ENCODE results near the gene TSPOAP1. TPM values are rescaled to one million over a fixed set of nuclear protein-coding genes. Genes with fewer than 3 reads are reported as not detected.
A peak's percentile ranks its signal among the peaks of the same experiment; 100 is the strongest.

Gene TSPOAP1
- total and polyA plus RNA-seq, 10 of the 15 experiments (the other 5 are each of a cell fraction or from before 2014, with no cell fraction given): 0.58 to 16.4 (median 4.2) TPM; not detected in 1

- H2AFZ ChIP-seq (ENCODE audit: control insufficient read depth, low read depth, low read length): peak overlapping the region; percentile 59
Observed at GRCh38 chr17:58303971-58304749, 24.4 kb downstream of the TSPOAP1 start.

More at GRCh38 chr17:58303971-58304749, 24.4 kb downstream of the TSPOAP1 start:
- no peak overlapping the region for H3K4me2 ChIP-seq (ENCODE audit: control insufficient read depth, insufficient read depth)
- no peaks in the 10 kb centered on the region for H3K79me2 ChIP-seq (ENCODE audit: control insufficient read depth, insufficient read depth, low read length)
- H3K9ac ChIP-seq (ENCODE audit: control insufficient read depth, insufficient read depth, low read length): no peak overlapping the region
- WGBS (ENCODE audit: insufficient coverage, insufficient replicate concordance, low lambda C conversion rate, missing lambda C conversion rate): 27% methylated on average over 10 of the region's 10 CpGs
- ChIA-PET RAD21 (ENCODE audit: unreplicated experiment) (interaction anchor here (1.2 to 3.0 kb wide), 7 partner anchors 9 to 144 kb away, joined by 3 to 27 read pairs (median 5); partner anchors contain the start of genes RNF43 and SUPT4H1), CTCF (interaction anchor here (0.6 to 7.1 kb wide), 30 partner anchors 9 to 164 kb away, joined by 3 to 56 read pairs (median 5); partner anchors contain the start of genes RNF43, SUPT4H1 and TSPOAP1), SMC1A (ENCODE audit: uncharacterized antibody, unreplicated experiment) (interaction anchor here (0.6 to 2.8 kb wide), 11 partner anchors 13 to 1466 kb away, joined by 3 to 13 read pairs (median 3); partner anchors contain the start of genes RNF43 and SUPT4H1), POLR2A (interaction anchor here (1.8 kb wide), 1 partner anchor 113 kb away, joined by 5 read pairs; the partner anchor contains the start of gene RNF43)
- H3K36me3 ChIP-seq (ENCODE audit: control insufficient read depth in 2 of 2, insufficient read depth in 2 of 2, low read length in 1 of 2): no peaks in the 10 kb centered on the region
- ATAC-seq (peak; percentile 95), FAIRE-seq (peak; percentile 61), DNase-seq (ENCODE audit: low read depth, low spot score) (no peak)
- intact Hi-C loops (cut with micrococcal nuclease; ENCODE audit: unreplicated experiment): loop anchor here (1.0 kb wide), 1 partner anchor 143 kb away; no protein-coding TSS in a partner anchor
- H3K27me3 ChIP-seq (replicated peaks in 1 of 2; ENCODE audit: control insufficient read depth in 2 of 2, insufficient read depth in 2 of 2, low read length in 1 of 2): no peaks in the 10 kb centered on the region; a peak in 1 of 4 replicates
- TF ChIP-seq SMC3 (IDR thresholded peaks at IDR 0.05; ENCODE audit: borderline replicate concordance, low read length): peak; percentile 95
- no peak for TF ChIP-seq NFIC (IDR thresholded peaks at IDR 0.05; ENCODE audit: low read depth, low read length)
- no peak for TF ChIP-seq ZNF207 (IDR thresholded peaks at IDR 0.05; ENCODE audit: borderline replicate concordance)
- TF ChIP-seq CBFB (IDR thresholded peaks at IDR 0.05; ENCODE audit: low read depth): no peak
- no peak for TF ChIP-seq MYB (IDR thresholded peaks at IDR 0.05; ENCODE audit: borderline replicate concordance, low read depth, low read length)
- TF ChIP-seq SIX5 (IDR thresholded peaks at IDR 0.05; ENCODE audit: low read depth, low read length, severe bottlenecking): no peak
- TF ChIP-seq MAX (IDR thresholded peaks at IDR 0.05; ENCODE audit: low read depth, low read length): no peak
- TF ChIP-seq IKZF1 (conservative IDR thresholded peaks at IDR 0.05): 0 out of 2 replicates have a peak, but pooled peaks have one; percentile 22
- TF ChIP-seq DPF2 (IDR thresholded peaks at IDR 0.05): no peak
- TF ChIP-seq, protein P1, sequence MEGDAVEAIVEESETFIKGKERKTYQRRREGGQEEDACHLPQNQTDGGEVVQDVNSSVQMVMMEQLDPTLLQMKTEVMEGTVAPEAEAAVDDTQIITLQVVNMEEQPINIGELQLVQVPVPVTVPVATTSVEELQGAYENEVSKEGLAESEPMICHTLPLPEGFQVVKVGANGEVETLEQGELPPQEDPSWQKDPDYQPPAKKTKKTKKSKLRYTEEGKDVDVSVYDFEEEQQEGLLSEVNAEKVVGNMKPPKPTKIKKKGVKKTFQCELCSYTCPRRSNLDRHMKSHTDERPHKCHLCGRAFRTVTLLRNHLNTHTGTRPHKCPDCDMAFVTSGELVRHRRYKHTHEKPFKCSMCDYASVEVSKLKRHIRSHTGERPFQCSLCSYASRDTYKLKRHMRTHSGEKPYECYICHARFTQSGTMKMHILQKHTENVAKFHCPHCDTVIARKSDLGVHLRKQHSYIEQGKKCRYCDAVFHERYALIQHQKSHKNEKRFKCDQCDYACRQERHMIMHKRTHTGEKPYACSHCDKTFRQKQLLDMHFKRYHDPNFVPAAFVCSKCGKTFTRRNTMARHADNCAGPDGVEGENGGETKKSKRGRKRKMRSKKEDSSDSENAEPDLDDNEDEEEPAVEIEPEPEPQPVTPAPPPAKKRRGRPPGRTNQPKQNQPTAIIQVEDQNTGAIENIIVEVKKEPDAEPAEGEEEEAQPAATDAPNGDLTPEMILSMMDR (IDR thresholded peaks at IDR 0.05 in 2 of 3, conservative IDR thresholded peaks at IDR 0.05 in 1 of 3; ENCODE audit: control insufficient read depth in 2 of 3, extremely low read depth in 1 of 3, insufficient read depth in 1 of 3, low read depth in 3 of 3, low read length in 3 of 3): peak; percentile 79 to 96 (median 96)
- no peak for TF ChIP-seq IRF3 (IDR thresholded peaks at IDR 0.05)
- TF ChIP-seq YY1 (IDR thresholded peaks at IDR 0.05; ENCODE audit: low read depth, low read length): peak; percentile 69
- TF ChIP-seq, protein P2, sequence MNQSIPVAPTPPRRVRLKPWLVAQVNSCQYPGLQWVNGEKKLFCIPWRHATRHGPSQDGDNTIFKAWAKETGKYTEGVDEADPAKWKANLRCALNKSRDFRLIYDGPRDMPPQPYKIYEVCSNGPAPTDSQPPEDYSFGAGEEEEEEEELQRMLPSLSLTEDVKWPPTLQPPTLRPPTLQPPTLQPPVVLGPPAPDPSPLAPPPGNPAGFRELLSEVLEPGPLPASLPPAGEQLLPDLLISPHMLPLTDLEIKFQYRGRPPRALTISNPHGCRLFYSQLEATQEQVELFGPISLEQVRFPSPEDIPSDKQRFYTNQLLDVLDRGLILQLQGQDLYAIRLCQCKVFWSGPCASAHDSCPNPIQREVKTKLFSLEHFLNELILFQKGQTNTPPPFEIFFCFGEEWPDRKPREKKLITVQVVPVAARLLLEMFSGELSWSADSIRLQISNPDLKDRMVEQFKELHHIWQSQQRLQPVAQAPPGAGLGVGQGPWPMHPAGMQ (IDR thresholded peaks at IDR 0.05; ENCODE audit: borderline replicate concordance): no peak
- 0 out of 2 replicates have a peak, but pooled peaks have one; percentile 21 for TF ChIP-seq TCF12 (IDR thresholded peaks at IDR 0.05; ENCODE audit: low read depth, low read length)
- TF ChIP-seq HDGF (IDR thresholded peaks at IDR 0.05): peak; percentile 77; the same call in 1 of the 2 replicates
- peak; percentile 67 for TF ChIP-seq RAD21 (IDR thresholded peaks at IDR 0.05; ENCODE audit: insufficient read depth, low read depth, low read length)
- TF ChIP-seq SP1 (IDR thresholded peaks at IDR 0.05; ENCODE audit: low read depth, low read length): no peak
- TF ChIP-seq EZH2 (IDR thresholded peaks at IDR 0.05; ENCODE audit: borderline replicate concordance, control insufficient read depth, low read depth, low read length): no peak
- no peak for TF ChIP-seq FOXK2 (IDR thresholded peaks at IDR 0.05)
- H3K4me1 ChIP-seq (ENCODE audit: control insufficient read depth, insufficient read depth, low read length): no peaks in the 10 kb centered on the region
- H3K27ac ChIP-seq (ENCODE audit: control insufficient read depth, insufficient read depth): no peak overlapping the region
- BruUV-seq (replicated peaks): no TSS peak
- in situ Hi-C loops (cut with MboI): no loop called here
- H3K4me3 ChIP-seq: no peak overlapping the region
- H3K9me3 ChIP-seq (replicated peaks; ENCODE audit: control insufficient read depth, insufficient read depth, low read length): no peaks in the 10 kb centered on the region
- no peaks in the 10 kb centered on the region for H4K20me1 ChIP-seq (ENCODE audit: control insufficient read depth, insufficient read depth)

Measured in GM12878 (cell line).